Adrenal gland (tissue), 5 donors: ENCODE data around the gene CPXM2.

Experiments
- CTCF ChIP-seq, 6 experiments: fragments of 450-650 bp in 4 of 6; fragments of 200-600 bp in 2 of 6; sonication (generic) in 1 of 6; IDR thresholded peaks; 1 replicate in 5 of 6; 2 replicates in 1 of 6; pipeline versions ENCODE4 v1.5.1 to v1.8.0; 2016 to 2021; ENCODE audit warnings: antibody characterized with exemption in 6 of 6, mild to moderate bottlenecking in 2 of 6, moderate library complexity in 1 of 6
- POLR2A ChIP-seq, 2 donors: fragments of 450-650 bp; IDR thresholded peaks; one replicate each; pipeline ENCODE4 v1.6.1; 2017; ENCODE audit warnings: antibody characterized with exemption in 2 of 2, mild to moderate bottlenecking in 2 of 2, moderate library complexity in 1 of 2
- donor health status: DM: no; HTN: no; CAD: no.

GRCh38 chr10:123778719-123779517, 112.7 kb downstream of the CPXM2 start:
- TF ChIP-seq CTCF (IDR thresholded peaks at IDR 0.05), result no peak
- no peak for TF ChIP-seq POLR2A (IDR thresholded peaks at IDR 0.05)
